ENCODE data around the gene FFAR3. TPM values are rescaled to one million over a fixed set of nuclear protein-coding genes. Genes with fewer than 3 reads are reported as not detected.

FFAR3 gene
- total and polyA plus RNA-seq, 9 of the 15 experiments (the other 6 are each of a cell fraction or from before 2014, with no cell fraction given): not detected

DNA sequence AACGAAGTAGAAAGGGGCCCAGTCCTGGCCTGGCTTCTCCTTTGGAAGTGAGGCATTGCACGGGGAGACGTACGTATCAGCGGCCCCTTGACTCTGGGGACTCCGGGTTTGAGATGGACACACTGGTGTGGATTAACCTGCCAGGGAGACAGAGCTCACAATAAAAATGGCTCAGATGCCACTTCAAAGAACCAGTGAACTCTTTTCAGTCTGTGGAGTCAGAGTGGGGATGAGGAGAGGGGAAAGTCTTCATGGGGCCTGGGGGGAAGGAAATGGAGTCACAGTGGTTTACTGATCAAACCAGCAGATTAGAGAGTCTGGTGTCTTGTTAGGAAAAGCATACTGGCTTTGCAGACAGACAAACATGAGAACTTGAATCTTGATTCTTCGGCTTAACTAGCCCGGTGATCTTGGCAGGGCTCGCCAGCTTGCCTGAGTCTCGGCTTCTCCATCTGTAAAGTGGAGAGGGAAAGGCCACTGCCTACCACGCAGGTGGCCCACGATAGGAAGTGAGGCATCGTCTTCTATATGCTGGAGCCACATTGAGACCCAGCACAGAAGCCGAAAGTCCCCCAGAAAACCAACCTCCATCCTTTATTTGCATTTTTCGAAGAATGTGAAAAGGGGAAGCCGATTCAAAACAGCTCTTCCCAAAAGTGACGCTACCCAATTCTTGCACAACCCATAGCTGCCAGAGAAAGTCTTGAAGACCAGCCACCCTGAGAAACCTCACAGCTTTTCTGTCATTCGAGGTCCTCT lies 10.9 kb upstream of the FFAR3 start, which contains the start of gene FFAR1:
FFAR1 (plus strand) TSS at position 732 of the 759 bp plus-strand sequence. CDS start 3,650 bp downstream, outside the sequence.
- ATAC-seq (no peak), DNase-seq (ENCODE audit: extremely low read depth in 1 of 4, low spot score in 3 of 4) (peak in 2 of 4 experiments; percentile 4 to 13), FAIRE-seq (peak; percentile 46)
- Histone ChIP-seq H3K4me1 (replicated peaks in 1 of 2; ENCODE audit: control insufficient read depth in 2 of 2, insufficient read depth in 2 of 2, low read length in 2 of 2) (peaks cover 7 to 39% of the 10 kb centered on the region in 2 experiments; a peak in 3 of 5 replicates), H3K4me2 (ENCODE audit: insufficient read depth, low read length) (no peak within 1 kb of the TSS), H3K4me3 (no peak within 1 kb of the TSS), H3K79me2 (ENCODE audit: control insufficient read depth, insufficient read depth, low read length) (no peaks in the 10 kb centered on the region), H3K9me3 (replicated peaks; ENCODE audit: control insufficient read depth, insufficient read depth, low read depth, low read length) (no peaks in the 10 kb centered on the region), H3K9ac (ENCODE audit: insufficient read depth in 1 of 2, low read depth in 2 of 2, low read length in 2 of 2) (no peak within 1 kb of the TSS), H3K27ac (ENCODE audit: extremely low read depth, low read depth, low read length) (no peak within 1 kb of the TSS), H4K20me1 (replicated peaks; ENCODE audit: control insufficient read depth, insufficient read depth, low read length) (no peaks in the 10 kb centered on the region), H3K9me1 (ENCODE audit: control insufficient read depth, insufficient read depth, low read length) (no peaks in the 10 kb centered on the region), H2AFZ (ENCODE audit: low read depth, low read length) (no peak within 1 kb of the TSS), H3K36me3 (ENCODE audit: control insufficient read depth, insufficient read depth, low read length) (no peaks in the 10 kb centered on the region), H3K27me3 (ENCODE audit: control insufficient read depth in 2 of 2, insufficient read depth in 2 of 2, low read length in 2 of 2) (0 out of 5 replicates have a peak, but pooled peaks cover 0 to 3% of the 10 kb centered on the region in 2 experiments)
- ChIA-PET POLR2A (interaction anchor here (0.7 kb wide), 1 partner anchor 40 kb away, joined by 5 read pairs; no protein-coding TSS in a partner anchor), CTCF (ENCODE audit: low intra/inter-chr PET ratio) (no interaction called here)
- in situ Hi-C loops (cut with MboI): no loop called here
- WGBS (ENCODE audit: insufficient coverage, low coverage, missing lambda C conversion rate): 17% methylated on average over 15 of the region's 18 CpGs
- TF ChIP-seq PTRF (tag; IDR thresholded peaks at IDR 0.05): peak; percentile 73
- peak; percentile 66; the same call in 1 of the 2 replicates for TF ChIP-seq PTTG1 (tag; IDR thresholded peaks at IDR 0.05; ENCODE audit: low read depth)
- TF ChIP-seq, protein P1, sequence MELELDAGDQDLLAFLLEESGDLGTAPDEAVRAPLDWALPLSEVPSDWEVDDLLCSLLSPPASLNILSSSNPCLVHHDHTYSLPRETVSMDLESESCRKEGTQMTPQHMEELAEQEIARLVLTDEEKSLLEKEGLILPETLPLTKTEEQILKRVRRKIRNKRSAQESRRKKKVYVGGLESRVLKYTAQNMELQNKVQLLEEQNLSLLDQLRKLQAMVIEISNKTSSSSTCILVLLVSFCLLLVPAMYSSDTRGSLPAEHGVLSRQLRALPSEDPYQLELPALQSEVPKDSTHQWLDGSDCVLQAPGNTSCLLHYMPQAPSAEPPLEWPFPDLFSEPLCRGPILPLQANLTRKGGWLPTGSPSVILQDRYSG (tag; conservative IDR thresholded peaks at IDR 0.05; ENCODE audit: low read depth): peak; percentile 77; the same call in 1 of the 2 replicates
- TF ChIP-seq CEBPB (tag; IDR thresholded peaks at IDR 0.05): peak; percentile 82
- TF ChIP-seq, protein P2, sequence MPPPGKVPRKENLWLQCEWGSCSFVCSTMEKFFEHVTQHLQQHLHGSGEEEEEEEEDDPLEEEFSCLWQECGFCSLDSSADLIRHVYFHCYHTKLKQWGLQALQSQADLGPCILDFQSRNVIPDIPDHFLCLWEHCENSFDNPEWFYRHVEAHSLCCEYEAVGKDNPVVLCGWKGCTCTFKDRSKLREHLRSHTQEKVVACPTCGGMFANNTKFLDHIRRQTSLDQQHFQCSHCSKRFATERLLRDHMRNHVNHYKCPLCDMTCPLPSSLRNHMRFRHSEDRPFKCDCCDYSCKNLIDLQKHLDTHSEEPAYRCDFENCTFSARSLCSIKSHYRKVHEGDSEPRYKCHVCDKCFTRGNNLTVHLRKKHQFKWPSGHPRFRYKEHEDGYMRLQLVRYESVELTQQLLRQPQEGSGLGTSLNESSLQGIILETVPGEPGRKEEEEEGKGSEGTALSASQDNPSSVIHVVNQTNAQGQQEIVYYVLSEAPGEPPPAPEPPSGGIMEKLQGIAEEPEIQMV (tag; conservative IDR thresholded peaks at IDR 0.05; ENCODE audit: low read depth): peak; percentile 71
- TF ChIP-seq DDX20 (tag; IDR thresholded peaks at IDR 0.05; ENCODE audit: low read depth): peak; percentile 43; the same call in 1 of the 2 replicates
- TF ChIP-seq ZNF766 (CRISPR knock-in tag; conservative IDR thresholded peaks at IDR 0.05): peak; percentile 65; the same call in 1 of the 2 replicates
- TF ChIP-seq HMGN3 (IDR thresholded peaks at IDR 0.05; ENCODE audit: borderline replicate concordance, extremely low read depth, insufficient read length, low read depth, low read length): no peak
- TF ChIP-seq ZKSCAN3 (CRISPR knock-in tag; IDR thresholded peaks at IDR 0.05): no peak
- no peak for TF ChIP-seq SIRT6 (IDR thresholded peaks at IDR 0.05; ENCODE audit: low read depth, low read length)
- no peak for TF ChIP-seq HDGF (IDR thresholded peaks at IDR 0.05)
- TF ChIP-seq NR2C1 (IDR thresholded peaks at IDR 0.05): no peak
- TF ChIP-seq NR2C1 (tag; IDR thresholded peaks at IDR 0.05): 0 out of 2 replicates have a peak, but pooled peaks have one; percentile 21
- TF ChIP-seq SPI1 (IDR thresholded peaks at IDR 0.05; ENCODE audit: borderline replicate concordance, low read depth, low read length): peak; percentile 46; the same call in 1 of the 2 replicates
- no peak for TF ChIP-seq MTA3 (IDR thresholded peaks at IDR 0.05; ENCODE audit: borderline replicate concordance)
- no peak for TF ChIP-seq CEBPG (CRISPR knock-in tag; IDR thresholded peaks at IDR 0.05)
- peak in 1 of 2 experiments; percentile 34; a peak in 1 of 4 replicates for TF ChIP-seq CEBPG (tag; conservative IDR thresholded peaks at IDR 0.05 in 1 of 2, IDR thresholded peaks at IDR 0.05 in 1 of 2)
- no peak for TF ChIP-seq NR4A1 (CRISPR knock-in tag; IDR thresholded peaks at IDR 0.05)
- TF ChIP-seq NR4A1 (tag; IDR thresholded peaks at IDR 0.05): 0 out of 2 replicates have a peak, but pooled peaks have one; percentile 50
- TF ChIP-seq MAFG (tag; conservative IDR thresholded peaks at IDR 0.05): no peak
- intact Hi-C loops (cut with micrococcal nuclease): no loop called here
- no TSS peak for BruUV-seq (replicated peaks)
